NCI-H1694 treated with DMSO at 0.1 percent for 48 hours (cell line): ENCODE measurements around the gene KIF25.

ENCODE experiments used
- DNase-seq: peaks from one replicate; lab custom pipeline; 2025; lab: John Stamatoyannopoulos, UW

Gene KIF25

DNA sequence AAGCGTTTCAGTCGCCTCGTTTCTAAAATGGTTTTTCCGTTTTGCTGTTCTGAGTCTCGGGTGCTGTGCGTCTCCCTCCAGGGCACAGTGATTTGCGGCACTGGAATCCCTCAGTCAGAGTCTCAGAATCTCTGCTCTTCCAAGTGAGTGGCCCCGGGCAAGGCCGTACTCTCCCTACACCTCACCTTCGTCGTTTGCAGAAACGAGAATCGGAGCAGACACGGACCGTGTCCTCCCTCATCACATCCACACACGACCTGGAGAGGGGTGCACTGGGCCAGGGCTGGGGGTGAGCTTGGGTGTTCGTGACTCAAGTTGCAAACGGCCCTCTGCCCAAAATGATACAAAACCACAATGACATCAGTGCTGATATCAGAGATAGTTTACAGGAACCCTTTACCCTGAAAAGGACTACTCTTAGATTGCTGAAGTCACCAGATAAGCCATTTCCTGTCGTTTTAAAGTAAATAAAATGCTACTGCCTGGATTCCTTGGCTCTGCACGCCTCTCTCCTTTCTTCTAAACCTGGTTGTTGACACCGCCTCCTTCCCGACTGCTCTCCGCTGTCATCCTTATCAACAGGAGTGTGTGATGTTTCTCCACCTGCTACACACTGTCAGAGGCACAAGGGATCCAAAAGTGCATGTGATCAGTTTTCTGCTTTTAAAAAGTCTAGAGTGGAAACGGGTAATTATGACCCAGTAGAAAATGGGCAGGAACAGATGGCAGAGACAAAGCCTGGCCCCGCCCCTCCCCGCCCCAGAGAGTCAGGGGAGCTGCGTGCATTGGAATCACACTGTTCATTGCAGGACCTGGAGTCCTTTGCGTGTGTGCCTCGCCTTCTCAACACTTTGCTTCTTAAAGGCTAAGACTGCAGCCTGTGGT lies 38.4 kb downstream of the KIF25 start:
- no peak for DNase-seq

DNA sequence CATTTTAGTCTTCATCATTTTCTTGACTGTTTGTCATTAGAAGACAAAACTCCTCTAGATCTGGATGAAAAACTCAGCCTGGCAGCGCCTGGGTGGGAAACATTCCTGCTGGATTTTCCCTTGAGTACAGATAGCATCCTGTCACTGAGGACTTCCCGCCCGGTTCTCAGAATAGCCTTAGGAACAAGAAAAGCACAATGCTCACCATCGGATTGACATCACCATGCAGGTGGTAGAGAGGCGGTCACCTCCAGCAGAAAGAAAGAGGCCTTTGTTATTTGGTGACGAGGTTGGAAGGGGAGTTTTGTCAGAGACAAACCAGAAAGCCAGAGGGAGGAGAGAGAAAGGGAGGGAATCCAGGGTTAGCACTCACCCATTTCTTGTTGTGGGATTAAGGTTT lies 39.8 kb downstream of the KIF25 start:
- no peak for DNase-seq

DNA sequence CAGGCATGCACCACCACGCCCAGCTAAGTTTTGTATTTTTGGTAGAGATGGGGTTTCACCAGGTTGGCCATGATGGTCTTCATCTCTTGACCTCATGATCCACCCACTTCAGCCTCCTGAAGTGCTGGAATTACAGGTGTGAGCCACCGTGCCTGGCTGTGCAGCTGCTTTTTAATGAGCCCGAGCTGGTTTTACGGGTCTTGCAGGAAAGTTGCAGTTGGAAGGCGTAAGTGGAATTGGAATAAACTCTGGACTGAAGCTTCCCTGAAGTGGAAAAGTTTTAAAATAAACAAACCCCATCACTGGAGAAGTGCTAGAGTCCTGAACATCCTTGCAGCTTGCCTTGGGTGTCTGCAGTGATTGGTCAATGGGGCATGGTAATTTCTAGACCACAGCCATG lies 40.4 kb downstream of the KIF25 start:
- no peak for DNase-seq

DNA sequence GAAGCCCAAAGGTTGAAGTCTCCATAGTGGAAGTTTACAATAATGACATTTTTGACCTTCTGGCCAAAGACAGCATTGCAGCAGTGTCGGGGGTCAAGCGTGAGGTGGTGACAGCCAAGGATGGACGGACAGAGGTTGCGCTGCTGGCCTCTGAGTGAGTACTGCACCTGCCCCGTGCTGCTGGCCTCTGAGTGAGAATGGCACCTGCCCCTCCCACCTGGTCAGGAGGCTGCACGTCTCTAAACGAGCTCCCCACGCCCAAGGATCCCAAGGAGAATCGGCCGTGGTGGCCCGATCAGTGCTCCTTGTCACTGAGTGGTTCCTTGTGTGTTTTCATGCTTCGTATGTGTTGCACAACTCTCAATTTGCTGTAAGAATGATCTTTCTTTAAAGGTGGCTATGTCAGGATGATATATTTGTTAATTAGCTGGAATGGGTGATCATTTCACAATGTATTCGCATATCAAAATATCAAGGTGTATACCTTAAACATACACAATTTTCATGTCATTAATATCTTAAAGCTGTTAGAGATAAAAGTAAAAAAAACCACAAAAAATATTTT lies 41.2 kb downstream of the KIF25 start:
- no peak for DNase-seq

DNA sequence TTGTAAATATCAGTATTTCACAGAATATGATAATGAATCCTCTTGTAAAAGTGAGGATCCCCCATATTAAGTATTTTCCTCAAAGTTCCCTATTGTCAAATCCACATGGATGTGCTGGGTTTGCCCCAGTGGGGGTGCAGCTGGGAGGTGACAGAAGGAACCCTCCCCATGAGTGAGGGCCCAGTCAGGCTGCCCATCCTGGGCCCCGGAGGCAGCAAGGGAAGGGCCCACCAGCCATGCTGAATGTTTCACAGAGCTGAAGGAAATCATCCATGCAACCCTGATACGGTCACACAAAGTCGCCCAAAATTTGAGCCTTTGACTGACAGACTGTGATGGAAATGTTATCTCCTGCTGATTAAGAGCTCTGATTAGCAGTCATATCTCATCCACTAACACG lies 41.8 kb downstream of the KIF25 start:
- DNase-seq, result no peak

DNA sequence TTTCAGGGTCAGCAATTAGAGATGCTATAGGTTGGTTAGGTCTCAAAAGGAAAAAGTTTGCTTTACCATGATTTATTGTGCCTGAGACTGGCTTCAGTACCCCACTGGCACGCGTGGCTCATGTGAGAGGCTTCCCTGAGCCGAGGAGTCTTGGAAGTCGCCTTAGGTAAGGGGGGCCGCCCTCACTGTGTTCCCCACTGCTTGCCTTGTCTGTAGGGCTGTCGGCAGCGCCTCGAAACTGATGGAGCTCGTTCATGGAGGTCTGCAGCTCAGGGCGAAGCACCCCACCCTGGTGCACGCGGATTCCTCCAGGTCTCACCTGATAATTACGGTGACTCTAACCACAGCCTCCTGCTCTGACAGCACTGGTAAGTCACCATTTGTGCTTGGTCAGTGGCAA lies 42.4 kb downstream of the KIF25 start:
- no peak for DNase-seq

DNA sequence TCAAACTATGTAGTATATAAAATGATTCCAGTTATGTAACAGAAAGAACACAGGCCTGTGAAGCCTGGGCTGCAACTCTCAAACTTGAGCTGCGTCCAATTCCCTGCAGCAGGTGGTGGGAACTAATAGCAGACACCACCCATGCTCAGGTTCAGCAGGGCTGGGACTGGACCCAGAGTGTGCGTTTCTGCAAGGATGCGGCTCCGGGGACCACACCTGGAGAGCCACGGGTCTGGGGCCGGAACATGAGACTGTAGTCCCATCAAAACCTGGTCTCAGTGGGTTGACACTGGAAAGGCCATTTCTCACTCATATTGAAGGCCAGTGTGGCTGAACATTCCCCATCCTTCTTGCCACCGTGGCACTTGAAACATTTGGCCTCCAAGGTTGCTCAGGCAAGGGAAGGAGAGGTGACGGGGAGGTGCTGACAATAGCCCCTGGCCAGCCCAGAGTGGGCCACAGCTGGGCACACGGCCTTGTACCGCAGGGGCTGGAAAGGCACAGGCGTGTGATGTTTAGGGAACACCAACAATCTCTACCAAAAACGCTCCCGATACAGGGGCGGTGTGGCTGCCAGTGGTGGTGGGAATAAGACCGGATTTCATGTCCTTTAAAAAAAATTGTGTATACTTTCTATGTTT lies 43.5 kb downstream of the KIF25 start:
- no peak for DNase-seq

DNA sequence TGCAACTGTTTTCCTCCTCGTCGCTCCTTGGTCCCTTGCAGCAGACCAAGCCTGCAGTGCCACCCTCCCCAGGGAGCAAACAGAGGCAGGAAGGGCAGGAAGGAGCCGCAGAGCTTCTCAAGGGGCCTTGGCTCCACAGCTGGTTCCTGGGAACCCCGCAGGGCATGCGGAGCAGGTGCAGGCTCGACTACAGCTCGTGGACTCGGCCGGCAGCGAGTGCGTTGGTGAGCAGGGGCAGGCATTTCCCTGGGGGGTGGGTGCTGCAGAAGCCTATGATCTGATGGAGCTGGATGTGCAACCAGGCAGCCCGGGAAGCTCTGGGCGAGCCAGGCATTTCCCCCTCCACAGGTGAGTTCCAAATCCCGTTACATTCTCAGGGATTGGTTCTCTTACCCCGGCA lies 44.5 kb downstream of the KIF25 start:
- DNase-seq, result no peak

DNA sequence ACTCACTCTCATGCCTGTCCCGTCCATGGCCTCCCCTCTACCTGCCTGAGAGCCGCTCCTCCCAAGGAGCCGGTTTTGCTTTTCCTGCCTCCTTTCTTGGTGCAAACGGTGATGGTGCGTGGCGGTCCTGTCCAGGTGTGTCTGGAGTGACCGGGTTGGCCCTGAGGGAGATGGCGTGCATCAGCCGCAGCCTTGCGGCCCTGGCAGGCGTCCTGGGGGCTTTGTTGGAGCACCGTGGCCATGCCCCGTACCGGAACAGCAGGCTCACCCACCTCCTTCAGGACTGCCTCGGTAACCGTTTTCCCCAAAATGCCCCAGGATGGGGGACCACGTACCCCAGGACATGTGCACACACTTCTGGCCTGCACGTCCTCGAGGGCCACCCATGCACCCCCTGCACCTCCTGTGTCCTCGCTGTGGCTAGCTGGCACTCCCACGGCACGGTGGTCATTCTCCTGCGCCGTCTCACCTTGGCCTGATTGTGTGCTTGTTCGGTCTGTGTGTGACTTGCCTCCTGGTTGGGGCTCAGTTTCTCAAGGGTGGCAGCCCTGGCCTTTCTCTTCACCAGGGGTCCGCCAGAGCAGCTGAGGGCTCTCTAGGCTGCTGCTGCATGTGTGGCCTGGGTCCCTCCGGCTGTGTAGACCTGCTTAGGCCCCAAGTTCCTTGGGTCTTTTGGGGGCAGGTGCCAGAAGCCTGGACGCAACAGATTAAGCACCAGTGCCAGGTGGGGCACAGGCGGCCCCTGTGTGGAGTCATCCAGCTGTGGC lies 45.1 kb downstream of the KIF25 start:
- no peak for DNase-seq

DNA sequence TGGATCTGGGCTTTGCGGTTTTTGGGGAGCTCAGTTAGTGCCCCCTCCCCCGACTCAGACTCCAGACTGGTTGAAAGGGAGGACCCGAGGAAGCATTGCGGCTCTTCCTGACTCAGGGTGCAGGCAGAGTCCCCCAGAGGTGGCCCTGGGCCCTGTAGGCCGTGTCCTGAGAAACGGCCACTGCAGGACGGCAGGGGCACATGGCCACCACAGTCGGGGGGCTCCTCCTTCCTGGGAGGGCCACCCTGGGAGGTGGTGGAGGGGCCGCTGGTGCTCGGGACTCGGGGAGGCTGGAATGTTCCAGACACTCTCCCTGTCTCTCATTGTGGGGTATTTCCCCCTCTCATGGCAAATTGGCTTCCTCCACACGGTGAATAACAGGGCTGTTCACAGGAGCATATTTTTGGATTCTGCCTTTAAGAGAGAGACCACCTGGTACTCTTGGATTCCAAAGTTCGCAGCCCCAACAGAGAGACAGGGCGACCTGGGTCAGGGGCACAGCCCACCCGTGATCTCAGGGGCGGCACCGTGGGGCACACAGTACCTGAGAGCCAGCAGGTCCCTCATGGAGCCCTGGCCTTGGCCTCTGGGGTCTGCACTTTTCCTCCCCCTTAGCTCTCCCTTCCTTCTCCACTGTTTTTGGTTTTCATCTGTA lies 45.8 kb downstream of the KIF25 start:
- DNase-seq, result no peak

DNA sequence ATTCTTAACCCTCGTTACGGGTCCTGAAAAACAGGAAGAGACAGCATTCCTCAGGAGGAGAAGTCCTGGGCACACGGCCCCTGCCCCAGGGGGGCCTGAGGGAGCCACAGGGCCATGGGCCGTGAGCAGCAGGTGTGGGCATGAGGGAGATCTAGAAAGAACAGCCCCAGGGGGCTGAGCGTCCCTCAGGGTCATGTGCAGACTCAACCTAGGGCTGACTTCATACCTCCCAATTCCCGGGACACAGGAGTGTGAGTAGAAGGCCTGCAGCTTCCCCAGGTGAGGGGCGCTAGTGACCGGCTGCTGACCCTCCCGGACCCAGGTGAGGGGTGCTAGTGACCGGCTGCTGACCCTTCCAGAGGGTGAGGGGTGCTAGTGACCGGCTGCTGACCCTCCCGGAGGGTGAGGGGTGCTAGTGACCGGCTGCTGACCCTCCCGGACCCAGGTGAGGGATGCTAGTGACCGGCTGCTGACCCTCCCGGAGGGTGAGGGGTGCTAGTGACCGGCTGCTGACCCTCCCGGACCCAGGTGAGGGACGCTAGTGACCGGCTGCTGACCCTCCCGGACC lies 46.5 kb downstream of the KIF25 start:
- DNase-seq, result no peak

DNA sequence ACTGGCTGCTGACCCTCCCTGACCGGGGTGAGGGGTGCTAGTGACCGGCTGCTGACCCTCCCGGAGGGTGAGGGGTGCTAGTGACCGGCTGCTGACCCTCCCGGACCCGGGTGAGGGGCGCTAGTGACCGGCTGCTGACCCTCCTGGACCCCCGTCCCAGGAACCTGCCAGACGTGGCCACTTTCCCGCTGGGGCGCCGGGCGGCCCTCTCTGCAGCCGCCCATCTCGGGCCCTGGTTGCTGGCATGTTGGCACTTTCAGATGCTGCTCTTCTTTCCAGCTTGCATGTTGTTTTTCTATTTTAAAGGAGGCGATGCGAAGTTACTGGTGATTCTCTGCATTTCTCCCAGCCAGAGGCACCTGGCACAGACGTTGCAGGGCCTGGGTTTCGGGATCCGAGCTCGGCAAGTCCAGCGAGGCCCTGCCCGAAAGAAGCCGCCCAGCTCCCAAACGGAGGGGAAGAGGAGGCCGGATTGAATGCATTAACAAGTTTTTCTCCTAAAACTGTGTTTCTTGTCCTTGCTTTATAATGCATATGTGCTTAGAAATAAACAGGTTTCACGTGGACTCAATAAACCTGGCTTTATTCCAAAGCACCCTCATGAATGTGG lies 47.2 kb downstream of the KIF25 start:
- DNase-seq, result no peak

DNA sequence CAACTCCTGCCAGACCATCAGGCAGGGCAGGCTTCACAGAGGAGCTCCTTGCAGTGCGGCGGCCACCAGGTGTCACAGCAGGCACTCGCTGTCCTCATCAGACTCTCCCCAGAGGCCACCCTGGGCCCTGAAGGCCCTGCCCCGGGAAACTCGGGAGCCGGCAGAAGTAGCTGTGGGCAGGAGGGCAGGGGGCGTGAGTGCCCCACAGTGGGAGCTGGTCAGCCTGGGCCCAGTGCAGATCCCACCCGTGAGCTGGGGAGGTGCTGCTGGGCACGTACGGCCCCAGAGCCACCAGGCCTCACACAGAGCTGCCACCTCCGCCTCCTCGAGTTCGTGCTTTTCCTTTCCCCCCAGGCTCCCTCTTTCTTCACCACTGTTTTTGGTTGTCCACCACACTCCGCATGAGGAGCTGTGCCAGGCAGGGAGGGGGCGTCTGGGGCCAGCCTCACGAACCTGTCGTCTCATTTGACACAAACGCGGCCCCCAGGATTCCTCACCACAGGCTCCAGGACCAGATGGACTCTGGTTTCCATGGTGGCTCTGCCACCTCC lies 47.7 kb downstream of the KIF25 start:
- DNase-seq, result no peak

DNA sequence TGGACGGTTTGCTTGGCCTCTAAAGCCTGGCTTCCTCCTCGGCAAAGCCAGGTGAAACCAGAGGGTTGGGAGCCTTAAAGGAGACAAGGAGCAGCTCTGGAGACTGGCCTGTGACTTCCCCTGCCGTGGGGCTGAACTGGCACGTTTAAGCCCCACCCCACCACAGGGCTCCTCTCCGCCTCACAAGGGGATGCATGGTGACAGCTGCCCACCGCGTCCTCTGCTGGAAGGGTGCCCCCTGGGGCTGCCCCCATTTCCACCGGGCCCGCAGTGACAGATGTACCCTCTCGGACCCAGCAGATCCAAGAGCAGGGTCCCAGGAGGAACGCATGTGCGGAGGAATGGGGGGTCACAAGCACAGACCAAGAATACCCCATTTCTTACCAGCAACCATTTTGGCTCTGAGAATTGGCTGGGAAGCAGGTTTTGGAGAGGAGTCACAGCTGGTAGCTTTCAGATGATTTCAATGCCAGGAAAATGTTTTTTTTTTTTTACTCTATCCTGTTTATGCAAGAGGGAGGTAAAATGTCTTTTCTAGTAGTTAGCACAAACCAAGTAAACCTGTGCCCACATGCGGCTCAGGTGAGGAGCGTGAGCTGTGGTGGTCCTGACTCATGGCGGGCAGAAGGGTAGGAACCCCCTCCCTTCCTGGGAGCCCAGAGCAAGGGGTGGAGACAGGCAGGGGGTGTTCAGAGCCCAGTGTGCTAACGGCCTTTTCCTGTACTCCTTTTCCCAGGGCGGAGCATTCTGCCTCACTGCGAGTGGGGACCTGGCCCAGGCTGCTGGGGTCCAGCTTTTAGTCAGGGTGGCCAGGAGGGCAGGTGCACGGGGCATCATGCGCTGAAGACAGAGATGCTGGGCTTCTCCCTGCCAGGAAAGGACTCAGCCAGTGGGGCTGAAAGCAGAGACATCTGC lies 48.5 kb downstream of the KIF25 start:
- peak; percentile 53 for DNase-seq

DNA sequence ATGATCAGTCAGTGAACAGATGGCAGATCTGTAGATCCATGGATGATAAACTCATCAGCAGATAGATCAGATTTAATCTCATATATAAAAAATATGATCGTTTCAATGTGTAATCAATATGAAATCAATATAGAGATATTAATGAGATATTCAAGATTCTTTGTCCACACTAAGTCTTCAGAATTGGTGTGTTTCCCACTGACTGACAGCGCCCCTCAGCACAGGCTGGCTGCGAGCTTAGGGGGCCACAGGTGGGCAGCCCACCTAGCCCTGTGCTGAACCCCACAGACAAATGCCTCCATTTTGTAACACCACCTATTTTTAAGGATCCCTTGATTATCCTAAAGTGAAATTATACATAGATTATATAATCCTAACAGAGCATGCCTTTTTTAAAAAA lies 49.2 kb downstream of the KIF25 start:
- no peak for DNase-seq

DNA sequence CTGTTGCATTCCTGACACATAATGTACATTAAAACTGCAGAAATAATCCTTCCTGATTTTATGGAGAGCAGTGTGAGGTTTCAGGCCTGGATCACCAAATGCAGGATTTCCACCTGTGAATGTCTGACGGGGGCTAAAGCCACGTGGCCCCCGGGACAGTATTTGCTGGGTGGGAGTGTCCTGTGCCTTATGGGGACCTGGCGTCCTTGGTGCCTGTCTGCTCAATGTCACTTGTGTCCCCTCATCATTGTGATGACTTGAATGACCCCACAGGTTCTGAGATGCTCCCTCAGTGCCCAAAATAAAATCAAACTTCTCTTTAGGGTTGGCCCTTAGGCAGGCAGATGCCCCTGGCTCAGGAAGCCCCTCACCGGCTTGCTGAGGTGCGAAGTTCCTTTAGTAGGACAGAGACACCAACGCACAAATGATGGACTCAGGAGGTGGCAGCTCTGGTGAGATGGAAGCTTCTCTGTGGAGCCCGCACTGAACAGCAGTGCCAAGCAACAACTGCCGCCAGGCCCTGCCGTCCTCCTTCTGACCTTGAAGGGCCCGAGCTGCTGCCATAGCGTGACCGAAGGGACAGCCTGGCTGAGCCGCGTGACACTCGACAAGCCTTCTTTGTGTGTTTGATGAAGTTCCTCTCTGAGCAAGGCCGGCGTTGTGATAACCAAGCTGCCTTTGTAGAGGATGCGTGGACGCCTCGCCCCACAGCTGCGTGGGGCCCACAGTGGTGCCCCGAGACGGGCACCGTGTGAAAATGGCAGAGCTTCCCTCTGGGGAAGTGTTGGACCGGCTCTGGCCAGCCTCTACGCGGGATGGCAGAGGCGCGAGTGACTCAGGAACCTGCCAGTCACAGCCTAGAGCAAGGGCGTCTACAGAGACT lies 50.6 kb downstream of the KIF25 start:
- DNase-seq, result no peak

DNA sequence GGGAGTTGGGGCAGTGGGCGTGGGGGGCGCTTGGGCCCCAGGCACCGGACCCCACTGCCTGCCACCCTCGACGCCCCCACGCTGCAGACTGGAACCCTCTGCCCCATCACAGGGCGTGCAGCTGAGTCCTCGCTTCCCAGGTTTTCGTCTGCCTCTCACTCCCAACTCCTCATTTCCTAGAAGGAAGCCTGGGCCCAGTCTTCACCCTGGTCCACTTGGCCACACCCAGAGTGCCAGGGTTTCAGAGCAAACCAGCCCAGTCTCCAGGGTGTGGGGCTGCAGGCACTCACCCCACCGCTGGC lies 51.2 kb downstream of the KIF25 start:
- no peak for DNase-seq

DNA sequence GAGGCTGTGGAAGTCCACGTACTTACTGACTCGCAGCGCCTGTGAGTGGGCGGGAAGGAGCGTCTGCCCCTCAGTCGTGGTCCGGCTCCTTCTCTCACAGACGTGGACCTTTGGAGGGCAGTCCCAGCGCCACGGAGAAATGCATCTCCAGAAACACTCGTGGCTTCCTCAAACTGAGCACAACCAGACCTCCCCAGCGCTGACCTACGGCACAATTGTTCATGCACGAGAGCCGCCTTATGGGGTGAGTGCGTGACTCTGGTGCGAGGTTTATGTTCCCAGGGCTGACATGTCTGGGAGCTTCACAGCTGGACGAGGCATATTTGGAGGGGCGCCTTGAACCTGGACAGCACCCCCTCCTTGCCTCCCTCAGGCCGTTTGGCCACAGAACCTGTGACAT lies 51.8 kb downstream of the KIF25 start:
- no peak for DNase-seq

DNA sequence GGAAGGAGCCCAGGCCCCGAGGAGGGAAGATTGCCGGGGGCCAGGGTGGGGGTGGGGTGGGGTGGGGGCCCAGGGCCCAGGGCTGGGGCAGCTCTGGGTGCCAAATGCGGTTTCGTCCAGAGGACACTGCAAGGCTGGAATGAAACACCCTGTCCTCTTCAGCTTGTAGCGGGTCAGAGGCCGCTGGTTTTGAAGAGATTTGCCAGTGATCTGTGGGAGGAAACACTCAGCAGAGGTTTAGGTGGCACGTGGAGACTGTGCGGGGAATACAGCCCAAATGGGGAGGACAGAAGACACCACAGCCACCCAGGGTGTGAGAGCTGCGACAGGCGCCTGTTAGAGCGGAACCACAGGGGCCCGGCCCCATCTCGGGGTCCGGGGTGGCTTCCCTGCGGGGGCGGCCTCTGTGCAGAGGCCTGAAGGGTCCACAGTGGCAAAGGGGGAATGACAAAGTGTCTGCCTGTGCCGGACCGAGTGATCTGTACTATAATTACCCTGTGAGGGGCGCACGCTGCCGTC lies 52.3 kb downstream of the KIF25 start:
- DNase-seq, result no peak
